SKM-1 treated with dmso at 0.1 percent for 144 hours (cell line): Measurements from ENCODE around the gene KLK11.

Experiments used
- DNase-seq: peaks from one replicate; lab custom pipeline; 2025; ENCODE audit not compliant: unreplicated experiment; lab: John Stamatoyannopoulos, UW

The KLK11 gene, protein sequence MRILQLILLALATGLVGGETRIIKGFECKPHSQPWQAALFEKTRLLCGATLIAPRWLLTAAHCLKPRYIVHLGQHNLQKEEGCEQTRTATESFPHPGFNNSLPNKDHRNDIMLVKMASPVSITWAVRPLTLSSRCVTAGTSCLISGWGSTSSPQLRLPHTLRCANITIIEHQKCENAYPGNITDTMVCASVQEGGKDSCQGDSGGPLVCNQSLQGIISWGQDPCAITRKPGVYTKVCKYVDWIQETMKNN

DNA sequence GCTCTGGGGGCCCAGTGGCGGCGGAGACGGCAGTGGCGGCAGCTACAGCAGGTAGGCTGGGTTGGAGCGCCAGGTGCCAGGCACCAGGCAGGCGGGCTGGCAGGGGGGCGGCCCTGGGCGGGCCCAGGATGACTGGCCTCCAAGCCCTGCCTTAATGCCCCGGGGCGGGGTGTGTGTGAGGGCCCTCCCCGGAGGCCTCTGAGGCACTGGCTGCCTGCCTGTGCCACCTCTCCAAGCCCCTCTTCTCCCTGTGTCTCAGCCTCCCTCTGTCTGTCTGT lies at the start of gene KLK11:
Gene KLK11, minus strand, starts transcription at position 63 of the 278 bp plus-strand sequence. CDS start 985 bp downstream, outside the sequence.
- DNase-seq: no peak

GRCh38 chr19:51075998-51076397 lies 49.6 kb upstream of the KLK11 start:
- DNase-seq: no peak

DNA sequence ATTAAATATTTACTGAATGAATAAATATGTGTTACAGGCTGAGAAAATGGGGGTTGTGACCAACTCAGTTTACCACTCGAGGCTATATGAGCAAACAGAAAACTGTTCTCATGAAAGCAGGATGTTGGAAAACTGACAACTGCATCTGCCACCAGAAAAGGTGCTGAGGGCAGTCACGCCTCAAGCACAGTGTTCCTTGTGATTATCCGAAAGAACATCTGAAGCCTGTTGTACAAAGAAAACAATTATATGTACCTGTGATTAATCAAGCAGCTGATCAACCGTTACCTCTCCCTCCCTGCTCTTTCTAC lies 44.6 kb upstream of the KLK11 start:
- DNase-seq: no peak

DNA sequence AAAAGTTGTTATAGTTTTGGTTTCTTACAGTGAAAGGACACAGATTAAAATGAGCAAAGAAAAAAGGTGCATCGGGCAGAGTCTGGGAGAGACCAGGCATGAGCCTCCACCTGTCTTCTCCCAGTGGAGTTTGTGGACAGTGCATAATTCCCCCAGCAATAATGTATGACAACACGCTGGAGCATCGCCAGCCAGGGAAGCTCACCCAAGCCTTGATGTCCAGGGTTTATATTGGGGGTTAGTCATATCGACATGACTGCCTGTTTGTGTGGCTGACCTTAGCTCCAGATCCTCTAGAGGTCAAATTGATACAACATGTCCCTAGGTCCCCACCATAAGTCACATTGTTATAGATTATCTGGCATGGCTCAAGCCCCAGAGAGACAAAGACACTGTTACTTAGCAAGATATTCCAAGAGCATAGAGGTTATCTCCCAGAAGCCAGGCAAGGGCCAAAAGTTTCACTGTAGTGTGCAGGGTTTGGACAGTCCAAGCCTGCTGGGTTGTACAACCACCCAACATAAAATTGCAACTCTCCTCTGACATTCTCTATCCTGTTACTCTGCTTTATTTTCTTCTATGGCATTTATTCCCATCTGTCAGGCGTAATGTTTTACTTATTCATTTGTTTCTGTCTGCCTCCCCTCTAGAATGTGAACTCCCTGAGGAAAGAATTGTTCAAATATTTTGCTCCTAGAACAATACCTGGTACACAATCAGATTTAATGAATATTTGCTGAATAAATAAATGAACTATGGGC lies 44.1 kb upstream of the KLK11 start:
- no peak for DNase-seq

- no peak for DNase-seq
Observed at GRCh38 chr19:51066393-51067186, 40.2 kb upstream of the KLK11 start.

GRCh38 chr19:51065221-51065960 lies 39.0 kb upstream of the KLK11 start:
- no peak for DNase-seq

GRCh38 chr19:51064534-51065220 lies 38.3 kb upstream of the KLK11 start, which contains the start of gene KLK13:
TSS of gene KLK13 (minus strand) at chr19:51065092. CDS start at chr19:51065067, 25 bp downstream.
- DNase-seq: no peak

DNA sequence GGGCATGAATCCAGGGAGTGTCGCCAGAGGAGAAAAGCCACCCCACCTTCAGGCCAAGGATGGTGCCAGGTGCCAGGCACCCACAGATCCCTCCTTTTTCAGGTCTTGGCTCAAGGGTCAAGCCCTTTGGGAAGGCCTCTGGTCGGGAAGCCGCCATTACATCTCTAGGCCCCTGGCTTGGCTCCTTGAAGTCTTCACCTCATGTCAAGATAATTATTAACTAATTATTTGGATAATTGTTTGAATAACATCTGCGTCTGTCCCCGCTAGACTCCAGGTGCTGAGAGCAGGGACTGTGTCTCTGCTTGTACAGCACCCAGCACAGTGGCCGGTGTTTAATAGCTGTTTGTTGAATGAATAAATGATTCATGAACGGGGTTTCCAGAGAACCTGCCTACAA lies 37.2 kb upstream of the KLK11 start:
- DNase-seq: no peak

DNA sequence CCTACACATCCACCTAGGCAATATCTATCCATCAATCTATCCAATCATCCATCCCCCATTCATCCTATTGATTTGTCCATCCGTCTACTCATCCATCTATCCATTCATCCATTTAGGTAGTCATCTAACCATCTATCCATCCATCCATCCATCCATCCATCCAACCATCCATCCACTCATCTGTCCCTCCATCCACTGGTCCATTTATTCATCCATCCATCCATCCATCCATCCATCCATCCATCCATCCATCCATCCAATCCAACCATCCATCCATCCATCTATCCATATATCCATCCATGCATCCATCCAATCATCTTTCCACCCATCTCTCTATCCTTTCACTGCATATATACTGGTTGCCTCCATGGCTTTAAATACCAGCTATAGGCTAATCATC lies 34.6 kb upstream of the KLK11 start:
- DNase-seq: no peak

GRCh38 chr19:51060336-51060735 lies 33.9 kb upstream of the KLK11 start:
- no peak for DNase-seq

- no peak for DNase-seq
Observed at GRCh38 chr19:51059715-51060114, 33.3 kb upstream of the KLK11 start.

DNA sequence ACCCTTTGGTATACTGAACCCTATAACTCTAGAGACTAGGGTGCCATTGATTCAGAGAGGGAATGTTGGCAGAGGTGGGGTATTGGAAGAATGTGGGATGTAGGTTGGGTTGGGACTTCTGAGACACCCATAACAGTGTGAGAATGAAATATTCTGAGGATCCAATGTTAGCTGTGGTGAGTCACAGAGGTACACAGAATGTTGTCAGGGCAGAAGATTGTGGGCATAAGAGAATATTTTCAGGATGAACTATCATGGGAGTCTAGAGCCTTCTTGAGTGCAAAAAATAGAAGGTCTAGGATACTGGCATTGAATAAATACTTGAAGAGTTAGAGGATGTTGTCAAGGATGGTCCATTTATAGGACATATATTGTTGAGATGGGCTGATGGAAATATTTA lies 29.4 kb upstream of the KLK11 start:
- no peak for DNase-seq

DNA sequence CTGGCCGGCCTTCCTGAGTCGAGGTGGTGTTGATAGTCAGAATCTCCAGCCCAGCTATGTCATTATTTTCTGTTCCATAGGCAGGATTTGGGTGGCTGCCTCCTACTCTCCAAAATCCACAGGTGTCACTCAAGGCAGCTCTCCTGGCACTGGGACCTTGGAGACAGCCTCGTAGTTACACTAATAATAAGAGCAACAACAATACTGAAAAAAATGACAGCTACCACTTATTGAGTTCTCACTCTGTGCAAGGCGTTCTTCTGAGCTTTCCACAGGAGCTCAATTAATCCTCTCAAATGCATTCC lies 20.6 kb upstream of the KLK11 start:
- no peak for DNase-seq

GRCh38 chr19:51044327-51044726 lies 17.9 kb upstream of the KLK11 start:
- DNase-seq: no peak

- no peak for DNase-seq
Observed at GRCh38 chr19:51043497-51043896, 17.1 kb upstream of the KLK11 start.

GRCh38 chr19:51040151-51040550 lies 13.7 kb upstream of the KLK11 start:
- DNase-seq: no peak

- no peak for DNase-seq
Observed at GRCh38 chr19:51036519-51036918, 10.1 kb upstream of the KLK11 start.

DNA sequence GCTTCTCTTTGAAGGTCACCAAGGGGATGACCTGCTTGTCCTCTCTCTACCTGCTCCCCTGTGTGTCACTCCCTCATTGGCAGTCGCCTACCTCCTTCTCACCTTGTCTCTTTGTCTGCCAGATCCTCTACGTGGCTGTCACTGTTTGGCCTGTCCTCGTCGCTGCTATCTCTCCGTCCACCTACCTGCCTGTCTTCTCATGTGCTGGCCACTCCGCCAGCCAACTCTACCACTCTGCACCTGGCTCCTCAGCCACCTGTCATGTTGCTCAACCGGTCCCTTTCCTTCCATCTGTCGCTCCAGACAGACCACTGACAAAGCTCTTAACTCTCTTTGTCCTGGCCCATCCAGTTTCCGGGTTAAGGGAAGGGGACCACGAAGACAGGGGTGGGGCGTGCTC lies 8.3 kb upstream of the KLK11 start, which contains the start of gene KLK12:
Gene KLK12, minus strand, starts transcription at position 299 of the 400 bp plus-strand sequence. CDS start 381 bp downstream, outside the sequence.
- DNase-seq: no peak

DNA sequence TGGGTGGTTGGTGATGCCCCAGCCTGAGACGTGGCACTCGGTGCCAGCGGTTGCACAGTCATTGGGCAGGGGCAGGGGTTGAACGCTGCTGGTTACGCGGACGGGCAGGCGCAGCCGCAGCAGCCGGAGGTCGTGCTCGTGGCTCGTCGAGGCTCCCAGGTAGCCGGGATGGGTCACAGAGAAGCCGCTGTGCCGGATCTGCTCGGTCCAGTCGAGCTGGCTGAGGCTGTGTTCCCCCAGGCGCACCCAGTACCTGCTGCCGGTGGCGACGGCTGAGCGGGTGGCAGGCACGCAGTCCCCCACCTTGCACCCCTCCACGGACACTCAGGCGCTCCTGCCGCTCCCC lies 5.4 kb upstream of the KLK11 start:
- DNase-seq: no peak

DNA sequence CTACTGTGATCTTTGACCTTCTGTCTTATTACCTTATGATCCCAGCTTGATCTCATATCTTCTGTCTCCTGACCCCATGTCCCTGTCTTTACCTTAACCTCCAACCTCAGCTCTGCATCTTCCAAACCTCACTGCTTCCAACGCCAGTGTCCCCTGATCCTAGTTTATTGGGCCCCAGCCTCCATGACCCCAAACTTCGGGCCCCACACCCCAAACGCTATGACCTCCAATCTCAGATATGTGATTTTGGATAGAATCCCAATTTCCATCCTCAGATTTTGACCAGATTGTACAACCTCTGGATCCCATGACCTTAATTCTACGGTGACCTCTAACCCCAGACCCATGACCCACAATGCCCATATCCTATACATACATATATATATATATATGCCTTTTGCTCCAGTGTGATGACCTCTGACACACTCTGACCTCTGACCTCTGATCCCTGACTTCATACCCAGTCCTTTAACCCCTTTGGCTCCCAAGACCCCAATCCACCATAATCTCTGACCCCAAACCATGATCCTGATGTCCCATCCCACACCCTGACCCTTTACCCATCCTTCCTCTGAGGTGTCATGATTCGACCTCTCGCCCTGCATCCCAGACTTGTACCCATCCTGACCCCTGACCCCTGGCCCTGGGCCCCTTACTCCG lies 4.9 kb upstream of the KLK11 start:
- no peak for DNase-seq

DNA sequence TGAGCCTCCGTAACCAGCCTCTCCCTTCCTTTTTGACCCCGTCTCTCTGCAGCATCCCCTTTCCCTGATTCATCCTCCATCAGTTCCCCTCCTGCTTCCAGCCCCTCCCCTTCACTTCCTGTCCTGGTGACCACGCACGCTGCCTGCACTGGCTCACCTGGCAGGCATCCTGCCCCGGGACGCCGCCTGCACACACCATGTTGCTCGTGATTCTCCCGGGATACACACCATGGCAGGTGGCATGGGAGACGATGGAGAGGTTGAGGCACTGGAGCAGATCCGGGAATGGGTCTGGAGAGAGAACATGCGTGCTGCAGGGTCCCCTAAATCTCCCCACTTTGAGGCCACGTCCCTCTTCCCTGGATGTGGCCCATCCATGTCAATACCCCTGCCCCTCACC lies 4.2 kb upstream of the KLK11 start:
- no peak for DNase-seq
